ENCODE measurements around the gene FKBP7.

The FKBP7 gene

DNA sequence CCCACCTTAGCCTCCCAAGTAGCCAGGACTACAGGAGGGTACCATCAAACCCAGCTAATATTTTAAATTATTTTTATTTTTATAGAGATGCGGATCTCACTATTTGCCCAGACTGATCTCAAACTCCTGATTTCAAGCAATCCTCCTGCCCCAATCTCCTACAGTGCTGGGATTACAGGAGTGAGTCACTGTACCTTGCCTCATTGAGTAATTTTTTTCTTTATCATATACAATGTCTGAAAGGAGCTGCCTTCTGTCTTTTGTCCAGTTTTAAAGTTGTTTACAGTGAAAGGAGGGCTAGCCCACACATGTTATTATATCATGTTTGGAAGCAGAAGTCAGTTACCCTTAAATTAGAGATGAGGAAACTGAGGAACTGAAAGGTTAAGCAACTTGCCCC is 60.0 kb downstream of the FKBP7 start:
- no peak overlapping the region for H3K4me3 ChIP-seq (ENCODE audit: low read depth, low read length)
- TF ChIP-seq, protein P1, sequence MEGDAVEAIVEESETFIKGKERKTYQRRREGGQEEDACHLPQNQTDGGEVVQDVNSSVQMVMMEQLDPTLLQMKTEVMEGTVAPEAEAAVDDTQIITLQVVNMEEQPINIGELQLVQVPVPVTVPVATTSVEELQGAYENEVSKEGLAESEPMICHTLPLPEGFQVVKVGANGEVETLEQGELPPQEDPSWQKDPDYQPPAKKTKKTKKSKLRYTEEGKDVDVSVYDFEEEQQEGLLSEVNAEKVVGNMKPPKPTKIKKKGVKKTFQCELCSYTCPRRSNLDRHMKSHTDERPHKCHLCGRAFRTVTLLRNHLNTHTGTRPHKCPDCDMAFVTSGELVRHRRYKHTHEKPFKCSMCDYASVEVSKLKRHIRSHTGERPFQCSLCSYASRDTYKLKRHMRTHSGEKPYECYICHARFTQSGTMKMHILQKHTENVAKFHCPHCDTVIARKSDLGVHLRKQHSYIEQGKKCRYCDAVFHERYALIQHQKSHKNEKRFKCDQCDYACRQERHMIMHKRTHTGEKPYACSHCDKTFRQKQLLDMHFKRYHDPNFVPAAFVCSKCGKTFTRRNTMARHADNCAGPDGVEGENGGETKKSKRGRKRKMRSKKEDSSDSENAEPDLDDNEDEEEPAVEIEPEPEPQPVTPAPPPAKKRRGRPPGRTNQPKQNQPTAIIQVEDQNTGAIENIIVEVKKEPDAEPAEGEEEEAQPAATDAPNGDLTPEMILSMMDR (IDR thresholded peaks at IDR 0.05; ENCODE audit: borderline replicate concordance, insufficient read depth, low read depth, low read length), result no peak

DNA sequence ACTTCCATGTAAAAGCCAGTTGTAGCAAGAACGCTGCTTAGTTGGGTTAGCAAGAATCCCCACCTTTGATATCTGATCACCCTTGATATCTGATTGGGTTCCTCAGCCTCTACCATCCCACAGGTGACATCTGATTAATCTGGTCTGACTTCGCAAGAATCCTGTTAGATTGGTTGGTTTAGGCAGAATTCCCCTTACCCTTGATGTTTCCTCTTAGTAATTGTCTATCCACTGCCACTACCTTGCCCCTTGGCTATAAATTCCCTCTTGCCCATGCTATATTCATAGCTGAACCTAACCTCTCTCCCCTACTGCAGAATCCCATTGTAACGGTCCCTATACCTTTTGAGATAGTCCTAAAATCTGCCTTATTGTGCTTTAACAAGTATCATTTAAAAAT is 60.5 kb downstream of the FKBP7 start:
- TF ChIP-seq, protein P1 (IDR thresholded peaks at IDR 0.05; ENCODE audit: borderline replicate concordance, insufficient read depth, low read depth, low read length), result no peak

DNA sequence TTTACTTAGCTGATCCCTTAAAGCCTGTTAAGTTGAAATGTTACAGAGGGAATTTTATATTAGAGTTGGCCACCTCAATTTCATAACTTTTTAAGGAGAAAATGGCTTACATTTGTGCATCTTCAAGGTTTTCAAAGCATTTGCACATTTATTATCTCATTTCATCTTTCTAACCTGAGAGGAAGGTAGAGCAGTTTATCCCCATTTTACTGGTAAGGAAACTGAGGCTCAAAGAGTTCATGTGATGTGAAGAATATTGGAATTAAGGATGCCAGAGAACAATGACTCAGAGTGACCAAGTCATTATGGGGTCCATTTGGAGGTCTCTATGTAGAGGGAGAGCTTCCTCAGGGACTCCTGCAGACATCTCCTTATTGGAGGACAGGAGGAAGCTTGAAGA is 62.4 kb downstream of the FKBP7 start:
- no peak overlapping the region for H3K4me3 ChIP-seq (ENCODE audit: low read depth, low read length)
- TF ChIP-seq, protein P1 (IDR thresholded peaks at IDR 0.05; ENCODE audit: borderline replicate concordance, insufficient read depth, low read depth, low read length), result no peak

More for the DNA sequence above, 60.5 kb downstream of the FKBP7 start:
- H3K4me3 ChIP-seq (ENCODE audit: low read depth, low read length), result no peak overlapping the region

DNA sequence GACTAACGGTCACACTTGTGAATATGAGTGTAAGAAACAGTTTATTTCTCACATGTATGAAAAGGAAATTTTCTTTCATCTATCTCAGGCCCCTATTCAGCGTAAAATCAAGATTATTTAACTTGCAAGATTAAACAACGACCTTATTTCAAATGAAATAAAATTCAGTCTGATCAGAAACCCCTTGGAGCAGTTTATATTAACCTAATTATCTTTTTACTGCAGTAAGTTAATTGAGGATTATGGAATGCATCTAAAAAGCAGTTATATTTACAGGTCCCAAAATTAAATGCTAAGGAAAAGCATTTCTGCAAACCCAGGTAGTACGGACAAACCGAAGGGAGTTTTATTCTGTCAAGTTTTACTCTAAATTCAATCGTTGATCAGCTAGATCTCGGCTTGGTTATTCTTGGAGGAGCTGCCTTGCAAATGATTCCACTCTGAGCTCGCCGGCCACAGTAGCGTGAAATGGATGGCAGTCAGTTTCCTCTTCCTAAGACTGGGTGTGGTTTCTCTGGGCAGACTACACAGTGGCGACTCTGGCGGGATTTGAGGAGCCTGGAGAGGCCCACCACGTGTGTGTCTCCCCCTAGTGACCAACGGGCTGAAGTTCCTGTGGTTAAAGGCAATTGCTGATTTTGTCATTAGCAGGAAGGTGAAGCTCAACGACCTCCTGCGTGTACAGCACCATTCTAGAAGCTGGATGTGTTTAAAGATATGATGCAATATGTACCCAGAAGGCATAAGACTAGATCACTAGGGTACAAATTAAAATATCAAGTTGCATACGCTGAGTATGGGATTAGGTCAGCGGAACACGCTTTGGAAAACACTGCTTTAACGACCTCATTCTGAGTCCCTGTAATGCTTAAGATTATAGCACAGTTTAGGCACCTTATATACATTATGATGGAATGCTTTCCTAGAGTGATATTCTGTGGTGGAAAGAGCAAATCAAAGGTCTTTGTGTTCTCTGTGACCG is 63.8 kb downstream of the FKBP7 start:
- peak overlapping the region; percentile 66 for H3K4me3 ChIP-seq (ENCODE audit: low read depth, low read length)
- TF ChIP-seq, protein P1 (IDR thresholded peaks at IDR 0.05; ENCODE audit: borderline replicate concordance, insufficient read depth, low read depth, low read length), result peak; percentile 94
